HepG2 (cell line): ENCODE data around the gene CNDP1. TPM values are rescaled to one million over a fixed set of nuclear protein-coding genes. Genes with fewer than 3 reads are reported as not detected.

Experiments
- ATAC-seq: fragments of 200-7000 bp; cut with Tn5 transposase; 3 replicates; pipeline ENCODE4 v1.9.1; 2020; ENCODE audit warnings: mild to moderate bottlenecking, moderate library complexity
- BruUV-seq: library from RNA; stranded (reverse); fragments of 400-500 nt; replicated peaks from 2 replicates; lab custom pipeline; 2021; lab: Mats Ljungman, UMichigan
- CTCF ChIA-PET: fragments of 300-600 bp; formaldehyde crosslinking; extraction: SDS; loops from one replicate; lab custom pipeline; 2021; ENCODE audit warnings: low total read pairs, inconsistent platforms, low intra/inter-chr PET ratio; lab: Yijun Ruan, JAX
- POLR2A ChIA-PET: fragments of 350-600 bp; sonication (Branson Sonifier 250); formaldehyde crosslinking; loops from one replicate; lab custom pipeline; 2020; ENCODE audit warnings: antibody characterized with exemption, inconsistent platforms; lab: Yijun Ruan, JAX
- DNase-seq: peaks from one replicate; pipeline ENCODE4 v3.0.0-alpha.2; 2015; ENCODE audit warnings: low spot score
- FAIRE-seq: peaks from 3 replicates; lab custom pipeline; 2011; peaks lifted over from hg19 to GRCh38; lab: Jason Lieb, UNC
- H2AFZ ChIP-seq: one replicate; pipeline ENCODE4 v1.6.1; 2011; ENCODE audit warnings: low read length, inconsistent platforms
- H3K27ac ChIP-seq: fragments of 300-600 bp; 3 replicates; pipeline ENCODE4 v1.8.0; 2011; ENCODE audit warnings: mixed run types, mild to moderate bottlenecking, mixed read lengths, low read length, inconsistent platforms; ENCODE audit not compliant: insufficient read depth; ENCODE audit errors: extremely low read length
- H3K27me3 ChIP-seq, 2 experiments: fragments of 200-600 bp in 1 of 2; 2 replicates in 1 of 2; 3 replicates in 1 of 2; pipeline versions ENCODE4 v1.6.0 to v1.8.0; 2011; ENCODE audit warnings: low read length in 2 of 2, mild to moderate bottlenecking in 2 of 2, moderate library complexity in 2 of 2, inconsistent platforms in 1 of 2; ENCODE audit not compliant: insufficient read depth in 2 of 2, control insufficient read depth in 1 of 2
- H3K36me3 ChIP-seq, 2 experiments: fragments of 200-600 bp in 1 of 2; replicated peaks in 1 of 2; 2 replicates in 1 of 2; 3 replicates in 1 of 2; pipeline versions ENCODE4 v1.5.1 to v1.8.0; 2011; ENCODE audit warnings: low read length in 2 of 2, inconsistent platforms in 1 of 2; ENCODE audit not compliant: insufficient read depth in 2 of 2, control insufficient read depth in 1 of 2
- H3K4me1 ChIP-seq: 2 replicates; pipeline ENCODE4 v1.5.1; 2012; ENCODE audit warnings: low read length, inconsistent platforms; ENCODE audit not compliant: insufficient read depth
- H3K4me2 ChIP-seq: 2 replicates; pipeline ENCODE4 v1.6.0; 2011; ENCODE audit warnings: low read depth, low read length, inconsistent platforms
- H3K4me3 ChIP-seq, 3 experiments: fragments of 200-600 bp in 1 of 3; sonication (generic), shearing (Covaris generic) in 1 of 3; replicated peaks in 1 of 3; 2 replicates each; pipeline ENCODE4 v1.5.1; 2011 to 2016; ENCODE audit warnings: low read length in 3 of 3, inconsistent platforms in 2 of 3, low read depth in 2 of 3, mild to moderate bottlenecking in 2 of 3, control low read depth in 1 of 3, mixed read lengths in 1 of 3; ENCODE audit not compliant: insufficient read depth in 1 of 3
- H3K79me2 ChIP-seq: one replicate; pipeline ENCODE4 v1.6.1; 2011; ENCODE audit warnings: low read length, inconsistent platforms; ENCODE audit not compliant: insufficient read depth
- H3K9ac ChIP-seq: 2 replicates; pipeline ENCODE4 v1.6.0; 2011; ENCODE audit warnings: mild to moderate bottlenecking, low read depth, low read length, inconsistent platforms; ENCODE audit not compliant: insufficient read depth
- H3K9me3 ChIP-seq: 2 replicates; pipeline ENCODE4 v1.5.1; 2012; ENCODE audit warnings: mild to moderate bottlenecking, low read length
- H4K20me1 ChIP-seq: 2 replicates; pipeline ENCODE4 v1.6.0; 2011; ENCODE audit warnings: inconsistent platforms, mild to moderate bottlenecking, low read length, moderate library complexity; ENCODE audit not compliant: insufficient read depth
- ARNT2 ChIP-seq: sonication (generic); formaldehyde crosslinking; IDR thresholded peaks from 2 replicates; pipeline ENCODE4 v1.8.0; 2022; ENCODE audit warnings: mild to moderate bottlenecking, low read depth, missing genetic modification reagents, moderate library complexity
- CBX1 ChIP-seq: IDR thresholded peaks from one replicate; pipeline ENCODE4 v1.6.1; 2016; ENCODE audit warnings: antibody characterized with exemption, low read depth
- CHD2 ChIP-seq: IDR thresholded peaks from 2 replicates; pipeline ENCODE4 v1.6.1; 2011; ENCODE audit warnings: low read depth, low read length, improper control_type of control experiment
- EZH2 ChIP-seq: conservative IDR thresholded peaks from 2 replicates; pipeline ENCODE4 v1.6.1; 2012; ENCODE audit warnings: mild to moderate bottlenecking, low read depth, low read length, moderate library complexity
- FIP1L1 ChIP-seq: fragments of 200-400 bp; formaldehyde crosslinking; IDR thresholded peaks from 2 replicates; pipeline ENCODE4 v1.6.1; 2018; ENCODE audit warnings: low read depth, mild to moderate bottlenecking, low read length, moderate library complexity, borderline replicate concordance; ENCODE audit not compliant: insufficient read depth
- GFI1 ChIP-seq: sonication (generic); formaldehyde crosslinking; IDR thresholded peaks from 2 replicates; pipeline ENCODE4 v1.5.0; 2020; ENCODE audit warnings: missing genetic modification reagents, mild to moderate bottlenecking, borderline replicate concordance
- PPARG ChIP-seq: conservative IDR thresholded peaks from 2 replicates; pipeline ENCODE4 v1.6.1; 2016; ENCODE audit warnings: missing biosample characterization, missing genetic modification reagents
- TCF12 ChIP-seq, 2 experiments: fragments of 450-650 bp in 1 of 2; sonication (generic) in 1 of 2; formaldehyde crosslinking in 1 of 2; IDR thresholded peaks; 2 replicates each; pipeline versions ENCODE4 v1.6.1 to v1.8.0; 2017 to 2022; ENCODE audit warnings: antibody characterized with exemption in 1 of 2, mild to moderate bottlenecking in 1 of 2, missing genetic modification reagents in 1 of 2, moderate library complexity in 1 of 2
- ZNF468 ChIP-seq: sonication (generic); formaldehyde crosslinking; IDR thresholded peaks from 2 replicates; pipeline ENCODE4 v1.8.0; 2022; ENCODE audit warnings: mild to moderate bottlenecking, moderate library complexity, missing genetic modification reagents
- ZNF484 ChIP-seq: sonication (generic); formaldehyde crosslinking; IDR thresholded peaks from 2 replicates; pipeline ENCODE4 v1.5.1; 2020; ENCODE audit warnings: mild to moderate bottlenecking, low read depth, missing genetic modification reagents, borderline replicate concordance
- ZNF614 ChIP-seq: IDR thresholded peaks from 2 replicates; pipeline ENCODE4 v1.6.1; 2018; ENCODE audit warnings: missing biosample characterization, missing genetic modification reagents, inconsistent platforms, borderline replicate concordance
- ZNF670 ChIP-seq: sonication (generic); formaldehyde crosslinking; IDR thresholded peaks from 2 replicates; pipeline ENCODE4 v1.8.0; 2022; ENCODE audit warnings: mild to moderate bottlenecking, missing genetic modification reagents, borderline replicate concordance
- ZNF788 ChIP-seq: sonication (generic); formaldehyde crosslinking; IDR thresholded peaks from 2 replicates; pipeline ENCODE4 v1.5.0; 2020; ENCODE audit warnings: mild to moderate bottlenecking, missing genetic modification reagents, borderline replicate concordance
- ZSCAN9 ChIP-seq: IDR thresholded peaks from 2 replicates; pipeline ENCODE4 v1.6.1; 2016; ENCODE audit warnings: borderline replicate concordance
- ZZZ3 ChIP-seq: sonication (generic); formaldehyde crosslinking; IDR thresholded peaks from 2 replicates; pipeline ENCODE4 v1.4.0; 2020; ENCODE audit warnings: missing genetic modification reagents, mild to moderate bottlenecking, borderline replicate concordance
- WGBS: methylation state at CpG from one replicate; pipeline ENCODE4 v1.1.6; 2017; ENCODE audit warnings: low lambda C conversion rate; 5-methylcytosine and 5-hydroxymethylcytosine counted together
- in situ Hi-C: cut with HindIII; loops from 2 replicates; pipeline ENCODE4 v1.10.0; 2017; ENCODE audit warnings: low pct_unique_long_range_greater_than_20kb; ENCODE audit not compliant: extremely low pct_ligation_motif_present
- intact Hi-C: fragments of 100-400 bp; cut with micrococcal nuclease; formaldehyde crosslinking; loops from one replicate; pipeline ENCODE4 v1.10.0; 2022; ENCODE audit not compliant: unreplicated experiment
- polyA plus RNA-seq, 8 experiments: library from polyadenylated mRNA; depleted of rRNA in 3 of 8; stranded (reverse) in 7 of 8; unstranded in 1 of 8; fragments of >200 nt; fragmentation: Illumina TruSeq in 4 of 8; extraction: Trizol in 4 of 8; gene quantifications; 2 replicates each; pipeline versions ENCODE4 v1.2.1 to v1.2.3, GENCODE V29; 2011 to 2016; ENCODE audit warnings: low read depth in 4 of 8, missing spikeins in 1 of 8, mixed read lengths in 1 of 8; ENCODE audit not compliant: insufficient read depth in 1 of 8
- total RNA-seq, 5 experiments: library from RNA; depleted of rRNA; stranded (reverse); fragments of >200 nt; fragmentation: Illumina TruSeq; extraction: Trizol; gene quantifications; 2 replicates each; pipeline ENCODE4 v1.2.3, GENCODE V29; 2016; ENCODE audit warnings: low read depth in 1 of 5
- TF ChIP-seq, protein P1 (sequence below): sonication (generic); formaldehyde crosslinking; IDR thresholded peaks from 2 replicates; pipeline ENCODE4 v1.9.0; 2022; ENCODE audit warnings: low read depth, missing genetic modification reagents
- TF ChIP-seq, protein P2 (sequence below), 2 experiments: IDR thresholded peaks; 2 replicates each; pipeline ENCODE4 v1.6.1; 2011 to 2012; ENCODE audit warnings: low read length in 2 of 2, borderline replicate concordance in 1 of 2, low read depth in 1 of 2, mild to moderate bottlenecking in 1 of 2, moderate library complexity in 1 of 2

Gene CNDP1
- total and polyA plus RNA-seq, 2 of the 13 experiments (the other 11 are each of a cell fraction or from before 2014, with no cell fraction given), result 0.01 TPM; not detected in 1

DNA sequence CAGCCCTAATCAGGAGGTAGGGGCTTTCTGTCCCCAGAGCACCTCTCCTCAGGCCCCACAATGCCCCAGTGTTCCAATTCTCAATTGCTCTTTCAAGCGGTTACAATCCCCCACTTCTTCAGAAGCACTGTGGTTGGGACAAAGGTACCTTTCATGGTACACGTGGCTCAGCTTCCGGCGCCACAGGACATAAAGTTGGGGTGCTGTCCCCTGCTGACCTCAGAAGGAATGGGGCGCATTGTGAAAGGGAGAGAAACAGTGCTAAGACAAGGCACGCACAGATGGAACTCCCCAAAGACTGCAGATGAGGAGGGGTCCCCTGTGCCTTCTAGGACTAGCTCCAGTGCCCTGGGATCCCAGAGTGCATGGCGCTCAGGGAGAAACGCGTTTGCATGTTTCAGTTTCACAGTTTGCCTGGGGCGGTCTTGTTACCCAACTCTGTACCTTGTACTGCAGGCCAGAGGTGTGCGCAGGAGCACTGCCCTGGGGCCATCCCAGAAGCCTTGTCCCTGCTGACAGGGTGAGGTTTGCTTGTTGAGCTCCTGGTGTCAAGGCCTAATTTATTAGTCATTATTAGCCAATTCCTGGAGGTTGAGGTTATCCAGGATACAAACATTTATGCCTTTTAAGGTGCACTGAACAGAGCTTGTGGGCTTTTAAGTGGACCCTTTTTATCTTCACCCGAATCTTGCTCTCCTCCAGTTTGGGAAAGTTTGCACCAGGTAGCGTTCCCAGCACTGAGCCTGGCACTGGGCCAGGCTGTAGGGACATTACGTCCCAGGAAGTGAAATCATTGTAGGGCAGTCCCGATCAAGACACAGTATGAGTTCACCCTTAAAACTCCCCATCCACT lies 7.6 kb downstream of the CNDP1 start (continued):
- TF ChIP-seq FIP1L1 (no peak), CBX1 (peak; percentile 75), CHD2 (no peak), ZSCAN9 (CRISPR knock-in tag) (0 out of 2 replicates have a peak, but pooled peaks have one; percentile 24), ZNF484 (CRISPR knock-in tag) (no peak)

DNA sequence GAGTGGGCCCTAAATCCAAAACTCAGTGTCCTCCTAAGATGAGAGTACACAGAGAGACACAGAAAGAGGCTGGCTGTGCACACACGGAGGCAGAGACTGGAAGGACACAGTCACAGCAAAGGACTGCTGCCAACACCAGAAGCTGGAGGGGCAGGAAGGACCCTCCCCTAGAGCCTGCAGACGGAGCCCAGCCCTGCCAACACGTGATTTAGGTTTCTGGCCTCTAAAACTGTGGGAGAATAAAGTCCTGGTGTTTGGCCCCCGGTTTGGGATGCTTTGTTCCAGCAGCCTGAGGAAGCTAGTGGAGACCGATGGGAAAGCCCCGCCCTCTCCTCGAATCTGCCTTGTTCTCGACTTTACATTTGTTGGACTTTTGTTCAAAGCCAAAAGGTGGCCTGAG lies 10.6 kb downstream of the CNDP1 start:
- no peak for FAIRE-seq

More for the DNA sequence above, 10.6 kb downstream of the CNDP1 start:
- Histone ChIP-seq H3K27ac (no peak overlapping the region), H3K27me3 (no peaks in the 10 kb centered on the region), H3K9me3 (peaks cover 19% of the 10 kb centered on the region), H2AFZ (no peak overlapping the region), H3K9ac (no peak overlapping the region), H3K4me3 (no peak overlapping the region), H3K36me3 (no peaks in the 10 kb centered on the region), H4K20me1 (no peaks in the 10 kb centered on the region), H3K79me2 (no peaks in the 10 kb centered on the region), H3K4me1 (peaks cover 55% of the 10 kb centered on the region), H3K4me2 (no peak overlapping the region)
- POLR2A ChIA-PET, result no interaction called here
- DNase-seq (no peak), ATAC-seq (no peak)
- WGBS, result 85% methylated on average over 6 of the region's 8 CpGs
- in situ Hi-C loops, result loop anchor here (5.0 kb wide), 1 partner anchor 48 kb away; the partner anchor contains the start of gene CNDP2
- intact Hi-C loops, result no loop called here
- no TSS peak for BruUV-seq
- CTCF ChIA-PET, result no interaction called here
- no peak for TF ChIP-seq ARNT2 (CRISPR knock-in tag)
- TF ChIP-seq TCF12 (IDR thresholded peaks at IDR 0.05), result no peak
- no peak for TF ChIP-seq TCF12 (CRISPR knock-in tag; IDR thresholded peaks at IDR 0.05)
- TF ChIP-seq GFI1 (CRISPR knock-in tag), result no peak
- no peak for TF ChIP-seq PPARG (CRISPR knock-in tag)
- TF ChIP-seq, protein P1, sequence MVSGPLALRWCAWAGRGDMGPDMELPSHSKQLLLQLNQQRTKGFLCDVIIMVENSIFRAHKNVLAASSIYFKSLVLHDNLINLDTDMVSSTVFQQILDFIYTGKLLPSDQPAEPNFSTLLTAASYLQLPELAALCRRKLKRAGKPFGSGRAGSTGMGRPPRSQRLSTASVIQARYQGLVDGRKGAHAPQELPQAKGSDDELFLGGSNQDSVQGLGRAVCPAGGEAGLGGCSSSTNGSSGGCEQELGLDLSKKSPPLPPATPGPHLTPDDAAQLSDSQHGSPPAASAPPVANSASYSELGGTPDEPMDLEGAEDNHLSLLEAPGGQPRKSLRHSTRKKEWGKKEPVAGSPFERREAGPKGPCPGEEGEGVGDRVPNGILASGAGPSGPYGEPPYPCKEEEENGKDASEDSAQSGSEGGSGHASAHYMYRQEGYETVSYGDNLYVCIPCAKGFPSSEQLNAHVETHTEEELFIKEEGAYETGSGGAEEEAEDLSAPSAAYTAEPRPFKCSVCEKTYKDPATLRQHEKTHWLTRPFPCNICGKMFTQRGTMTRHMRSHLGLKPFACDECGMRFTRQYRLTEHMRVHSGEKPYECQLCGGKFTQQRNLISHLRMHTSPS (CRISPR knock-in tag), result no peak
- no peak for TF ChIP-seq ZNF614 (CRISPR knock-in tag)
- no peak for TF ChIP-seq EZH2
- TF ChIP-seq ZNF468 (CRISPR knock-in tag), result no peak
- TF ChIP-seq ZNF788 (CRISPR knock-in tag), result no peak
- TF ChIP-seq, protein P2, sequence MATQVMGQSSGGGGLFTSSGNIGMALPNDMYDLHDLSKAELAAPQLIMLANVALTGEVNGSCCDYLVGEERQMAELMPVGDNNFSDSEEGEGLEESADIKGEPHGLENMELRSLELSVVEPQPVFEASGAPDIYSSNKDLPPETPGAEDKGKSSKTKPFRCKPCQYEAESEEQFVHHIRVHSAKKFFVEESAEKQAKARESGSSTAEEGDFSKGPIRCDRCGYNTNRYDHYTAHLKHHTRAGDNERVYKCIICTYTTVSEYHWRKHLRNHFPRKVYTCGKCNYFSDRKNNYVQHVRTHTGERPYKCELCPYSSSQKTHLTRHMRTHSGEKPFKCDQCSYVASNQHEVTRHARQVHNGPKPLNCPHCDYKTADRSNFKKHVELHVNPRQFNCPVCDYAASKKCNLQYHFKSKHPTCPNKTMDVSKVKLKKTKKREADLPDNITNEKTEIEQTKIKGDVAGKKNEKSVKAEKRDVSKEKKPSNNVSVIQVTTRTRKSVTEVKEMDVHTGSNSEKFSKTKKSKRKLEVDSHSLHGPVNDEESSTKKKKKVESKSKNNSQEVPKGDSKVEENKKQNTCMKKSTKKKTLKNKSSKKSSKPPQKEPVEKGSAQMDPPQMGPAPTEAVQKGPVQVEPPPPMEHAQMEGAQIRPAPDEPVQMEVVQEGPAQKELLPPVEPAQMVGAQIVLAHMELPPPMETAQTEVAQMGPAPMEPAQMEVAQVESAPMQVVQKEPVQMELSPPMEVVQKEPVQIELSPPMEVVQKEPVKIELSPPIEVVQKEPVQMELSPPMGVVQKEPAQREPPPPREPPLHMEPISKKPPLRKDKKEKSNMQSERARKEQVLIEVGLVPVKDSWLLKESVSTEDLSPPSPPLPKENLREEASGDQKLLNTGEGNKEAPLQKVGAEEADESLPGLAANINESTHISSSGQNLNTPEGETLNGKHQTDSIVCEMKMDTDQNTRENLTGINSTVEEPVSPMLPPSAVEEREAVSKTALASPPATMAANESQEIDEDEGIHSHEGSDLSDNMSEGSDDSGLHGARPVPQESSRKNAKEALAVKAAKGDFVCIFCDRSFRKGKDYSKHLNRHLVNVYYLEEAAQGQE (IDR thresholded peaks at IDR 0.05; ENCODE audit: borderline replicate concordance in 1 of 2, low read depth in 1 of 2, low read length in 2 of 2), result no peak
- no peak for TF ChIP-seq ZNF670 (CRISPR knock-in tag)
- no peak for TF ChIP-seq ZZZ3 (CRISPR knock-in tag)
